ENCODE data around the gene KRTAP19-6. TPM values are rescaled to one million over a fixed set of nuclear protein-coding genes. Genes with fewer than 3 reads are reported as not detected.
"Not testable (repeated sequence)": the region's sequence is repeated elsewhere in the genome, so short reads cannot be mapped to it uniquely, and the experiment has no call there.

The KRTAP19-6 gene
- total and polyA plus RNA-seq, 7 experiments from 2014 or later = not detected

GRCh38 chr21:30515681-30516080 is 26.0 kb downstream of the KRTAP19-6 start:
- POLR2A ChIA-PET = no interaction called here
- H3K27me3 Mint-ChIP-seq = peaks cover 0 to 17% (median 7%) of the 10 kb centered on the region in 5 donors

GRCh38 chr21:30505621-30506205 is 36.0 kb downstream of the KRTAP19-6 start:
- POLR2A ChIA-PET; H3K36me3 Mint-ChIP-seq; ATAC-seq; H3K27ac Mint-ChIP-seq; H3K9me3 Mint-ChIP-seq; H3K4me3 Mint-ChIP-seq; H3K27me3 ChIP-seq (ENCODE audit: control insufficient read depth in 2 of 2, insufficient read depth in 2 of 2, low read length in 2 of 2); DNase-seq; H3K4me1 Mint-ChIP-seq; H3K27ac ChIP-seq (ENCODE audit: low read depth, low read length); H3K36me3 ChIP-seq (ENCODE audit: control insufficient read depth in 2 of 3, insufficient read depth in 3 of 3, low read length in 3 of 3); H3K9me3 ChIP-seq (ENCODE audit: control insufficient read depth in 2 of 3, low read length in 3 of 3); H3K4me3 ChIP-seq (ENCODE audit: low read length); H3K4me1 ChIP-seq (ENCODE audit: control insufficient read depth in 2 of 2, insufficient read depth in 2 of 2, low read length in 2 of 2): not testable (repeated sequence)
- CTCF ChIA-PET = interaction anchor here (0.6 kb wide), 1 partner anchor 1064 kb away, joined by 4 read pairs; no protein-coding TSS in a partner anchor
- intact Hi-C loops (cut with micrococcal nuclease) = loop anchor here (2.0 kb wide), 1 partner anchor 581 kb away; no protein-coding TSS in a partner anchor
- H3K27me3 Mint-ChIP-seq = peaks cover 2 to 14% (median 10%) of the 10 kb centered on the region in 5 donors

More at GRCh38 chr21:30515681-30516080, 26.0 kb downstream of the KRTAP19-6 start:
- no peaks in the 10 kb centered on the region for H3K9me3 ChIP-seq (ENCODE audit: control insufficient read depth in 2 of 3, low read length in 3 of 3)
- H3K27me3 ChIP-seq (ENCODE audit: control insufficient read depth in 2 of 2, insufficient read depth in 2 of 2, low read length in 2 of 2) = peaks cover 0 to 3% of the 10 kb centered on the region in 2 donors
- DNase-seq (no peak), ATAC-seq (no peak)
- intact Hi-C loops (cut with micrococcal nuclease) = no loop called here
- H3K27ac Mint-ChIP-seq = no peak overlapping the region
- H3K4me1 Mint-ChIP-seq = no peaks in the 10 kb centered on the region
- CTCF ChIA-PET = no interaction called here
- H3K36me3 Mint-ChIP-seq = no peaks in the 10 kb centered on the region
- H3K9me3 Mint-ChIP-seq = peaks cover 0 to 6% (median 0%) of the 10 kb centered on the region in 11 donors
- no peak overlapping the region for H3K4me3 Mint-ChIP-seq
- H3K27ac ChIP-seq (ENCODE audit: low read depth, low read length) = no peak overlapping the region
- H3K4me1 ChIP-seq (ENCODE audit: control insufficient read depth in 2 of 2, insufficient read depth in 2 of 2, low read length in 2 of 2) = no peaks in the 10 kb centered on the region
- no peak overlapping the region for H3K4me3 ChIP-seq (ENCODE audit: low read length)
- H3K36me3 ChIP-seq (ENCODE audit: control insufficient read depth in 2 of 3, insufficient read depth in 3 of 3, low read length in 3 of 3) = no peaks in the 10 kb centered on the region

- no peaks in the 10 kb centered on the region for H3K4me1 ChIP-seq (ENCODE audit: control insufficient read depth in 2 of 2, insufficient read depth in 2 of 2, low read length in 2 of 2)
- intact Hi-C loops (cut with micrococcal nuclease) = no loop called here
- H3K36me3 ChIP-seq (ENCODE audit: control insufficient read depth in 2 of 3, insufficient read depth in 3 of 3, low read length in 3 of 3) = no peaks in the 10 kb centered on the region
- no peaks in the 10 kb centered on the region for H3K27me3 ChIP-seq (ENCODE audit: control insufficient read depth in 2 of 2, insufficient read depth in 2 of 2, low read length in 2 of 2)
- H3K4me3 ChIP-seq (ENCODE audit: low read length) = no peak within 1 kb of the TSS
- Mint-ChIP-seq H3K27ac (no peak within 1 kb of the TSS), H3K27me3 (peaks cover 0 to 6% (median 4%) of the 10 kb centered on the region in 5 donors), H3K36me3 (no peaks in the 10 kb centered on the region), H3K4me1 (no peaks in the 10 kb centered on the region), H3K9me3 (no peaks in the 10 kb centered on the region), H3K4me3 (no peak within 1 kb of the TSS)
- ChIA-PET POLR2A (no interaction called here), CTCF (no interaction called here)
- no peak for ATAC-seq
- H3K27ac ChIP-seq (ENCODE audit: low read depth, low read length) = no peak within 1 kb of the TSS
- DNase-seq = no peak
- H3K9me3 ChIP-seq (ENCODE audit: control insufficient read depth in 2 of 3, low read length in 3 of 3) = no peaks in the 10 kb centered on the region
Observed at GRCh38 chr21:30502041-30502440, 39.6 kb downstream of the KRTAP19-6 start, which contains the start of gene KRTAP19-5. Gene KRTAP19-5, minus strand, starts transcription at chr21:30502141. Its CDS starts 51 bp downstream, at chr21:30502090.

GRCh38 chr21:30497065-30497464 is 44.6 kb downstream of the KRTAP19-6 start, which contains the start of gene KRTAP19-4:
Gene KRTAP19-4, minus strand, starts transcription at chr21:30497165. Its CDS starts 55 bp downstream, at chr21:30497110.
- intact Hi-C loops (cut with micrococcal nuclease) = no loop called here
- Mint-ChIP-seq H3K4me3 (no peak within 1 kb of the TSS), H3K9me3 (peaks cover 0 to 4% (median 0%) of the 10 kb centered on the region in 11 donors), H3K4me1 (no peaks in the 10 kb centered on the region), H3K27ac (no peak within 1 kb of the TSS), H3K27me3 (peaks cover 0 to 7% (median 0%) of the 10 kb centered on the region in 5 donors), H3K36me3 (no peaks in the 10 kb centered on the region)
- POLR2A ChIA-PET = no interaction called here
- no peak for ATAC-seq
- H3K36me3 ChIP-seq (ENCODE audit: control insufficient read depth in 2 of 3, insufficient read depth in 3 of 3, low read length in 3 of 3) = no peaks in the 10 kb centered on the region
- H3K4me3 ChIP-seq (ENCODE audit: low read length) = no peak within 1 kb of the TSS
- H3K4me1 ChIP-seq (ENCODE audit: control insufficient read depth in 2 of 2, insufficient read depth in 2 of 2, low read length in 2 of 2) = no peaks in the 10 kb centered on the region
- no peak for DNase-seq
- H3K9me3 ChIP-seq (ENCODE audit: control insufficient read depth in 2 of 3, low read length in 3 of 3) = no peaks in the 10 kb centered on the region
- no peak within 1 kb of the TSS for H3K27ac ChIP-seq (ENCODE audit: low read depth, low read length)
- CTCF ChIA-PET = interaction anchor here (0.7 kb wide), 1 partner anchor 603 kb away, joined by 3 read pairs; no protein-coding TSS in a partner anchor
- H3K27me3 ChIP-seq (ENCODE audit: control insufficient read depth in 2 of 2, insufficient read depth in 2 of 2, low read length in 2 of 2) = no peaks in the 10 kb centered on the region

- POLR2A ChIA-PET = no interaction called here
- ATAC-seq (no peak), DNase-seq (no peak)
- H3K4me3 ChIP-seq (ENCODE audit: low read length) = no peak within 1 kb of the TSS
- intact Hi-C loops (cut with micrococcal nuclease) = no loop called here
- no peaks in the 10 kb centered on the region for H3K27me3 ChIP-seq (ENCODE audit: control insufficient read depth in 2 of 2, insufficient read depth in 2 of 2, low read length in 2 of 2)
- H3K9me3 ChIP-seq (ENCODE audit: control insufficient read depth in 2 of 3, low read length in 3 of 3) = no peaks in the 10 kb centered on the region
- Mint-ChIP-seq H3K4me3 (no peak within 1 kb of the TSS), H3K4me1 (no peaks in the 10 kb centered on the region), H3K9me3 (peaks cover 0 to 10% (median 2%) of the 10 kb centered on the region in 11 donors), H3K36me3 (no peaks in the 10 kb centered on the region), H3K27ac (no peak within 1 kb of the TSS), H3K27me3 (peaks cover 0 to 9% (median 0%) of the 10 kb centered on the region in 5 donors)
- H3K36me3 ChIP-seq (ENCODE audit: control insufficient read depth in 2 of 3, insufficient read depth in 3 of 3, low read length in 3 of 3) = no peaks in the 10 kb centered on the region
- CTCF ChIA-PET = no interaction called here
- H3K4me1 ChIP-seq (ENCODE audit: control insufficient read depth in 2 of 2, insufficient read depth in 2 of 2, low read length in 2 of 2) = no peaks in the 10 kb centered on the region
- H3K27ac ChIP-seq (ENCODE audit: low read depth, low read length) = no peak within 1 kb of the TSS
Observed at GRCh38 chr21:30491963-30492428, 49.7 kb downstream of the KRTAP19-6 start, which contains the start of gene KRTAP19-3. Gene KRTAP19-3, minus strand, starts transcription at chr21:30492013. Its CDS starts 56 bp downstream, at chr21:30491957.

Other genes with a start within 250 kb of the KRTAP19-6 start
- gene KRTAP26-1, start 221.5 kb downstream of the KRTAP19-6 start, total RNA-seq = not detected
- gene KRTAP26-1, start 221.5 kb downstream of the KRTAP19-6 start, polyA plus RNA-seq = not detected
- not detected for gene KRTAP27-1, start 204.2 kb downstream of the KRTAP19-6 start, total RNA-seq
- not detected for gene KRTAP27-1, start 204.2 kb downstream of the KRTAP19-6 start, polyA plus RNA-seq
- gene KRTAP23-1, start 193.3 kb downstream of the KRTAP19-6 start, total RNA-seq = not detected
- gene KRTAP23-1, start 193.3 kb downstream of the KRTAP19-6 start, polyA plus RNA-seq = not detected
- gene KRTAP13-2, start 169.6 kb downstream of the KRTAP19-6 start, total RNA-seq = not detected
- not detected for gene KRTAP13-2, start 169.6 kb downstream of the KRTAP19-6 start, polyA plus RNA-seq
- gene KRTAP13-1, start 145.8 kb downstream of the KRTAP19-6 start, total RNA-seq = not detected
- gene KRTAP13-1, start 145.8 kb downstream of the KRTAP19-6 start, polyA plus RNA-seq = not detected
- gene KRTAP13-3, start 115.9 kb downstream of the KRTAP19-6 start, total RNA-seq = not detected
- not detected for gene KRTAP13-3, start 115.9 kb downstream of the KRTAP19-6 start, polyA plus RNA-seq
- not detected for gene KRTAP13-4, start 111.6 kb downstream of the KRTAP19-6 start, total RNA-seq
- not detected for gene KRTAP13-4, start 111.6 kb downstream of the KRTAP19-6 start, polyA plus RNA-seq
- gene KRTAP15-1, start 101.6 kb downstream of the KRTAP19-6 start, total RNA-seq = not detected
- not detected for gene KRTAP15-1, start 101.6 kb downstream of the KRTAP19-6 start, polyA plus RNA-seq
- gene KRTAP19-1, start 61.5 kb downstream of the KRTAP19-6 start, total RNA-seq = not detected
- not detected for gene KRTAP19-1, start 61.5 kb downstream of the KRTAP19-6 start, polyA plus RNA-seq
- not detected for gene KRTAP19-2, start 54.4 kb downstream of the KRTAP19-6 start, total RNA-seq
- gene KRTAP19-2, start 54.4 kb downstream of the KRTAP19-6 start, polyA plus RNA-seq = not detected
- not detected for gene KRTAP19-3, start 49.9 kb downstream of the KRTAP19-6 start, total RNA-seq
- not detected for gene KRTAP19-3, start 49.9 kb downstream of the KRTAP19-6 start, polyA plus RNA-seq
- gene KRTAP19-4, start 44.7 kb downstream of the KRTAP19-6 start, total RNA-seq = not detected
- not detected for gene KRTAP19-4, start 44.7 kb downstream of the KRTAP19-6 start, polyA plus RNA-seq
- gene KRTAP19-5, start 39.7 kb downstream of the KRTAP19-6 start, total RNA-seq = not detected
- not detected for gene KRTAP19-5, start 39.7 kb downstream of the KRTAP19-6 start, polyA plus RNA-seq
- gene KRTAP19-7, start 19.4 kb upstream of the KRTAP19-6 start, total RNA-seq = not detected
- not detected for gene KRTAP19-7, start 19.4 kb upstream of the KRTAP19-6 start, polyA plus RNA-seq
- not detected for gene KRTAP22-2, start 48.5 kb upstream of the KRTAP19-6 start, total RNA-seq
- not detected for gene KRTAP22-2, start 48.5 kb upstream of the KRTAP19-6 start, polyA plus RNA-seq
- gene KRTAP6-3, start 50.6 kb upstream of the KRTAP19-6 start, total RNA-seq = not detected
- gene KRTAP6-3, start 50.6 kb upstream of the KRTAP19-6 start, polyA plus RNA-seq = not detected
- gene KRTAP6-2, start 57.0 kb upstream of the KRTAP19-6 start, total RNA-seq = not detected
- not detected for gene KRTAP6-2, start 57.0 kb upstream of the KRTAP19-6 start, polyA plus RNA-seq
- gene KRTAP22-1, start 59.2 kb upstream of the KRTAP19-6 start, total RNA-seq = not detected
- not detected for gene KRTAP22-1, start 59.2 kb upstream of the KRTAP19-6 start, polyA plus RNA-seq
- gene KRTAP6-1, start 72.1 kb upstream of the KRTAP19-6 start, total RNA-seq = not detected
- not detected for gene KRTAP6-1, start 72.1 kb upstream of the KRTAP19-6 start, polyA plus RNA-seq
- gene KRTAP20-1, start 74.6 kb upstream of the KRTAP19-6 start, total RNA-seq = not detected
- not detected for gene KRTAP20-1, start 74.6 kb upstream of the KRTAP19-6 start, polyA plus RNA-seq
- gene KRTAP20-4, start 78.8 kb upstream of the KRTAP19-6 start, total RNA-seq = not detected
- gene KRTAP20-4, start 78.8 kb upstream of the KRTAP19-6 start, polyA plus RNA-seq = not detected
- not detected for gene KRTAP20-2, start 93.3 kb upstream of the KRTAP19-6 start, total RNA-seq
- not detected for gene KRTAP20-2, start 93.3 kb upstream of the KRTAP19-6 start, polyA plus RNA-seq
- gene KRTAP20-3, start 101.0 kb upstream of the KRTAP19-6 start, total RNA-seq = not detected
- not detected for gene KRTAP20-3, start 101.0 kb upstream of the KRTAP19-6 start, polyA plus RNA-seq
- gene KRTAP21-3, start 176.9 kb upstream of the KRTAP19-6 start, total RNA-seq = not detected
- gene KRTAP21-3, start 176.9 kb upstream of the KRTAP19-6 start, polyA plus RNA-seq = not detected
- not detected for gene KRTAP21-2, start 205.4 kb upstream of the KRTAP19-6 start, total RNA-seq
- gene KRTAP21-2, start 205.4 kb upstream of the KRTAP19-6 start, polyA plus RNA-seq = not detected
- not detected for gene KRTAP21-1, start 213.6 kb upstream of the KRTAP19-6 start, total RNA-seq
- gene KRTAP21-1, start 213.6 kb upstream of the KRTAP19-6 start, polyA plus RNA-seq = not detected